Colonic mucosa (tissue), 4 donors: ENCODE data around the gene PLXND1. TPM values are rescaled to one million over a fixed set of nuclear protein-coding genes. Genes with fewer than 3 reads are reported as not detected.

Experiments used
- DNase-seq: peaks from one replicate; pipeline ENCODE4 v3.0.0-alpha.2; 2020
- H3K27ac ChIP-seq: fragments of 200-600 bp; one replicate; pipeline ENCODE4 v1.8.0; 2021
- H3K27me3 ChIP-seq: fragments of 200-600 bp; one replicate; pipeline ENCODE4 v1.8.0; 2021
- H3K36me3 ChIP-seq: fragments of 200-600 bp; one replicate; pipeline ENCODE4 v1.8.0; 2021
- H3K4me1 ChIP-seq: fragments of 200-600 bp; one replicate; pipeline ENCODE4 v1.8.0; 2021; ENCODE audit warnings: mild to moderate bottlenecking
- H3K4me3 ChIP-seq: fragments of 200-600 bp; one replicate; pipeline ENCODE4 v1.8.0; 2021
- H3K9ac ChIP-seq, 2 donors: one replicate each; pipeline ENCODE4 v1.7.0; 2013; ENCODE audit warnings: control low read depth in 2 of 2, low read depth in 2 of 2, low read length in 2 of 2
- H3K9me3 ChIP-seq: fragments of 200-600 bp; one replicate; pipeline ENCODE4 v1.8.0; 2021
- CTCF ChIP-seq: fragments of 200-600 bp; IDR thresholded peaks from one replicate; pipeline ENCODE4 v1.8.0; 2022; ENCODE audit warnings: antibody characterized with exemption, mild to moderate bottlenecking
- intact Hi-C: fragments of 100-400 bp; cut with DNase I; formaldehyde crosslinking; loops from one replicate; pipeline ENCODE4 v1.14.1; 2022
- total RNA-seq, 2 donors: library from RNA; stranded (reverse); fragmentation: NEBNext Ultra II Directional in 1 of 2; extraction: Animal tissue kit (Norgen Biotek cat#: 25700) in 1 of 2; gene quantifications; one replicate each; pipeline ENCODE4 v1.2.1, GENCODE V29; 2021
- donor health status: healthy.
- donor health status: DM: no; HTN: no; CAD: no.
- donor health status: DM: no; HTN: no; CAD: no.

The PLXND1 gene
- total RNA-seq, 2 donors from 2014 or later, result 25.6 to 26.7 TPM

GRCh38 chr3:129543999-129544398, 62.5 kb downstream of the PLXND1 start:
- no peak for DNase-seq
- intact Hi-C loops, result no loop called here
- H3K9ac ChIP-seq, result no peak overlapping the region
- H3K27ac ChIP-seq, result no peak overlapping the region
- H3K9me3 ChIP-seq, result no peaks in the 10 kb centered on the region
- no peaks in the 10 kb centered on the region for H3K27me3 ChIP-seq
- H3K4me1 ChIP-seq, result no peaks in the 10 kb centered on the region
- TF ChIP-seq CTCF, result no peak
- no peaks in the 10 kb centered on the region for H3K36me3 ChIP-seq
- no peak overlapping the region for H3K4me3 ChIP-seq

DNA sequence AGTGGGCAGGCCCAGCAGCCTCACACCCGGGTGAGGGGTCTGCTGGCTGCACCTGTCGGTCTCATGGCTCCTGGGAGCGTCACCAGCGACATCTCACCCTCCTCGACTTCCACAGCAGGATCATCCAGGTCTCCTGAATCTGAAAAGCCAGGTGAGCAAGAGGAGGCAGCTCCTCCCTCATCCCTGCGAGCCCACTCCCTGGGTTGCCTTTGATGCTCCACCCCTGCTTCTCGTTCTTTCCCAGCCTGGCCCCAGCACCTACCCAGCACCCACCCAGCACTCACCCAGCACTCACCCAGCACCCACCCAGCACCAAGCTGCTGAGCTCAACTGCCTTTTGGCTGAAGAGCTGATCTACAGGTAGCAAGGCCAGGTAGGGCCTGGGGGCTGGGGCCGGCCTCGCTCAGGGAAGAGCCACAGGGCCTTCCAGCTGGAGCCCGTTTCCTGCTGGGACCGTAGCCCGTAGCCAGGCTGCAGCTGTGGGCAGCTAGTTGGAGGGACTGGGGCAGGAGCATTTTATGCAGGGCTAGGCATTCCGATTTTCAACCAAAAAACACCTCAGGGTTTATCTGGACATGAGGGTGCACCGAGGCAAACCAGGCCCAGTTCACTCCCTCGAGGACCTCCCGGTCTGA, 63.2 kb downstream of the PLXND1 start, which contains the start of gene H1-8:
Gene H1-8, plus strand, starts transcription at position 20 of the 635 bp plus-strand sequence. Its CDS starts 44 bp downstream, at position 64.
- TF ChIP-seq CTCF, result no peak
- no peak for DNase-seq
- no peak within 1 kb of the TSS for H3K9ac ChIP-seq
- H3K9me3 ChIP-seq, result no peaks in the 10 kb centered on the region
- H3K27me3 ChIP-seq, result no peaks in the 10 kb centered on the region
- intact Hi-C loops, result no loop called here
- no peaks in the 10 kb centered on the region for H3K4me1 ChIP-seq
- H3K4me3 ChIP-seq, result no peak within 1 kb of the TSS
- no peaks in the 10 kb centered on the region for H3K36me3 ChIP-seq
- H3K27ac ChIP-seq, result no peak within 1 kb of the TSS

DNA sequence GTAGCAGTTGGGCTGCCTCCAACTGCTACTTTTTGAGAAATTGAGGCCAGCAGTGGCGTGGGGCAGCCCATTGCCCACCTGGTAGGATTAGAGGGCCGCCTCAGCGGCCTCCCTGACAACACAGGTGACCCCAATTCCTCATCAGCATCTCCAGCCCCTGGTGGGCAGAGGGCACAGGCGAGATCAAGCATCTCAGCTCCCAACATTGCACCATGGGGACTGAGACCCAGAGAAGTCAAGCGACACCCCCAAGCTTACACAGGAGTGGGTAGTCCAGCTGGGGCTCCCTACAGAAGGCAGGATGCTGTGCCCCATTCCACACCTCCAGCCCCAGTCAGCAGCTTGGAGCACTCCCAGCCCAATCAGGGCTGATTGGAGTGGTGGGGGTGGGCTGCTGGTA, 63.7 kb downstream of the PLXND1 start:
- DNase-seq, result no peak
- no peaks in the 10 kb centered on the region for H3K27me3 ChIP-seq
- H3K36me3 ChIP-seq, result no peaks in the 10 kb centered on the region
- no peak for TF ChIP-seq CTCF
- no peak overlapping the region for H3K4me3 ChIP-seq
- no peak overlapping the region for H3K27ac ChIP-seq
- intact Hi-C loops, result no loop called here
- H3K9ac ChIP-seq, result no peak overlapping the region
- no peaks in the 10 kb centered on the region for H3K9me3 ChIP-seq
- H3K4me1 ChIP-seq, result no peaks in the 10 kb centered on the region

- TF ChIP-seq CTCF, result no peak
- Histone ChIP-seq H3K9me3 (no peaks in the 10 kb centered on the region), H3K4me1 (no peaks in the 10 kb centered on the region)
These were observed 65.5 kb downstream of the PLXND1 start for GRCh38 chr3:129540776-129541516.

DNA sequence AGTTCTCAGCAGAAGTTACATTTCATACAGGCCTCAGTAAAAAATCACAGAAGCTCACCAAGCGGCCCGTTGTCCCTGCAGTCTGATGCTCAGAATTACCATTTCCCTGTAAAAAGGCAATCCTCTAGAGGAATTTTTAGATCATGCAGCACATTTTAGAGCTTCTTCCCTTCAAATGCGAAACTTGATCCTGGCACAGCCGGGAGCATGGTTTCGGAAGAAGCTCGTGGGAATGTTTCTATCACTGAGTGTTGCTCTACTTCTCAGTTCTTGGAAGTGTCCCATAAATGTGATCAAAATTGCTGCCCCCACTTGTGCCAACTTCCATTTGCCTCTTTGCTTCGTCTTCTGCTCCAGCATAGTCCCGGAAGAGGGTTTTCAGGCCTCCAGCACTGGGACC, 67.3 kb downstream of the PLXND1 start:
- H3K4me3 ChIP-seq, result no peak overlapping the region
- H3K27ac ChIP-seq, result no peak overlapping the region
- intact Hi-C loops, result no loop called here
- no peaks in the 10 kb centered on the region for H3K27me3 ChIP-seq
- H3K9ac ChIP-seq, result no peak overlapping the region
- H3K4me1 ChIP-seq, result no peaks in the 10 kb centered on the region
- no peaks in the 10 kb centered on the region for H3K36me3 ChIP-seq
- no peaks in the 10 kb centered on the region for H3K9me3 ChIP-seq
- TF ChIP-seq CTCF, result no peak
- no peak for DNase-seq

More at GRCh38 chr3:129540776-129541516, 65.5 kb downstream of the PLXND1 start:
- H3K9ac ChIP-seq, result no peak overlapping the region
- intact Hi-C loops, result no loop called here
- H3K27ac ChIP-seq, result no peak overlapping the region
- no peak for DNase-seq
- no peak overlapping the region for H3K4me3 ChIP-seq
- H3K36me3 ChIP-seq, result no peaks in the 10 kb centered on the region
- H3K27me3 ChIP-seq, result no peaks in the 10 kb centered on the region
